Fibroblast of mammary gland (primary cell): ENCODE results near the gene USH2A.
A peak's percentile ranks its signal among the peaks of the same experiment; 100 is the strongest.

ENCODE experiments used
- DNase-seq: peaks from one replicate; pipeline ENCODE4 v3.0.0-alpha.2; 2010; ENCODE audit warnings: low read depth
- H3K4me3 ChIP-seq: 2 replicates; pipeline ENCODE4 v1.5.1; 2011; ENCODE audit warnings: low read depth, mild to moderate bottlenecking, low read length, moderate library complexity; ENCODE audit not compliant: control insufficient read depth
- TF ChIP-seq, protein P1 (sequence below): conservative IDR thresholded peaks from 2 replicates; pipeline ENCODE4 v1.5.1; 2011; ENCODE audit warnings: low read depth, low read length, inconsistent platforms; ENCODE audit not compliant: control insufficient read depth, insufficient read depth

USH2A gene

DNA sequence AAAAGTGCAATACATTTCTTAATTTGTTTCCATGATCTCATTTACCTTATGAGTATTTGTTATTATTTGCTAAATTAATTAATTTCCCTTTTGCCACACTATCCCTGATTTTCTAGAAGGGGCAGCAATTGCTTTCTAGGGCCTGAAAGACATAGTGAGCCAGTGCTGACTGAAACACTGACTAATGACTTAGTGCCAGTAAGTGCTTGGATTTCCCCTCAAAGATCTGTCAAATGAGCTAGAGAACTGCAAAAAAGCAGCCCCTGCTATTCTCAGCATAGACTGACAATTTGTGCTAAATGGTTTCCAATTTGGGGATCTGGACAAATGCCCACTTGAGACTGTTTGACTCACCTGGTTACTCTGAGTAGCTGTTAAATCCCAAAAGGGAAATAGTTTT is 35.6 kb upstream of the USH2A start:
- H3K4me3 ChIP-seq, result no peak overlapping the region
- TF ChIP-seq, protein P1, sequence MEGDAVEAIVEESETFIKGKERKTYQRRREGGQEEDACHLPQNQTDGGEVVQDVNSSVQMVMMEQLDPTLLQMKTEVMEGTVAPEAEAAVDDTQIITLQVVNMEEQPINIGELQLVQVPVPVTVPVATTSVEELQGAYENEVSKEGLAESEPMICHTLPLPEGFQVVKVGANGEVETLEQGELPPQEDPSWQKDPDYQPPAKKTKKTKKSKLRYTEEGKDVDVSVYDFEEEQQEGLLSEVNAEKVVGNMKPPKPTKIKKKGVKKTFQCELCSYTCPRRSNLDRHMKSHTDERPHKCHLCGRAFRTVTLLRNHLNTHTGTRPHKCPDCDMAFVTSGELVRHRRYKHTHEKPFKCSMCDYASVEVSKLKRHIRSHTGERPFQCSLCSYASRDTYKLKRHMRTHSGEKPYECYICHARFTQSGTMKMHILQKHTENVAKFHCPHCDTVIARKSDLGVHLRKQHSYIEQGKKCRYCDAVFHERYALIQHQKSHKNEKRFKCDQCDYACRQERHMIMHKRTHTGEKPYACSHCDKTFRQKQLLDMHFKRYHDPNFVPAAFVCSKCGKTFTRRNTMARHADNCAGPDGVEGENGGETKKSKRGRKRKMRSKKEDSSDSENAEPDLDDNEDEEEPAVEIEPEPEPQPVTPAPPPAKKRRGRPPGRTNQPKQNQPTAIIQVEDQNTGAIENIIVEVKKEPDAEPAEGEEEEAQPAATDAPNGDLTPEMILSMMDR, result no peak

GRCh38 chr1:216457356-216457755 is 34.1 kb upstream of the USH2A start:
- TF ChIP-seq, protein P1, result no peak
- H3K4me3 ChIP-seq, result no peak overlapping the region
- DNase-seq, result no peak

More for the DNA sequence above, 35.6 kb upstream of the USH2A start:
- DNase-seq, result no peak

DNA sequence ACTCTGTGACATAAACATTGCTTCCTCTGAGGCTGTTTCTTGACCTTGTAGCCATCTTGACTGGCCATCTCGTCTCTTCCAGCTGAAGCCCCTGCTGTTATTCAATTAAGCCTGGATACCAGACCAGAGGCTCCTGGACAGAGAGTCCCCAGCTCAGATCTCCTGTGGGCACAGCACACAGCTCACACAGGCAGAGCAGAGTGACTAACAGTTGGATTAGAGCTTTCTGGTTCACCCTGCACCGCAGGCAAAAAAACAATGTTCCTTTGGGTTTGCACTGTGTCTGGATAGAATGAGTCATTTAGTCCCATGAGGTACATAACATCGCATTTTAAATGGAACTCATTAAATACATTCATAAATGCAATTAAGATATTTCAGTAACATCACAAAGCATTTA is 33.4 kb upstream of the USH2A start:
- TF ChIP-seq, protein P1, result no peak
- H3K4me3 ChIP-seq, result no peak overlapping the region
- peak; percentile 80 for DNase-seq

- H3K4me3 ChIP-seq, result no peak overlapping the region
- no peak for DNase-seq
- TF ChIP-seq, protein P1, result no peak
Measured at GRCh38 chr1:216453777-216454176, 30.5 kb upstream of the USH2A start.

GRCh38 chr1:216450227-216450626 is 27.0 kb upstream of the USH2A start:
- TF ChIP-seq, protein P1, result no peak
- H3K4me3 ChIP-seq, result no peak overlapping the region
- DNase-seq, result no peak

- H3K4me3 ChIP-seq, result no peak overlapping the region
- TF ChIP-seq, protein P1, result no peak
- DNase-seq, result no peak
Measured at GRCh38 chr1:216448011-216448510, 24.8 kb upstream of the USH2A start.

GRCh38 chr1:216437603-216438002 is 14.4 kb upstream of the USH2A start:
- no peak for DNase-seq
- no peak overlapping the region for H3K4me3 ChIP-seq
- TF ChIP-seq, protein P1, result no peak
